HG03108 (cell line): ENCODE data around the gene LRRC17.
"Not testable (repeated sequence)": the region's sequence is repeated elsewhere in the genome, so short reads cannot be mapped to it uniquely, and the experiment has no call there.

Source experiments
- ATAC-seq: cut with Tn5 transposase; IDR thresholded peaks from one replicate; pipeline ENCODE4 v1.9.1; 2021; ENCODE audit warnings: moderate library complexity; ENCODE audit not compliant: unreplicated experiment

Gene LRRC17

GRCh38 chr7:102897211-102897631 lies 15.6 kb upstream of the LRRC17 start:
- no peak for ATAC-seq

- ATAC-seq = no peak
These were observed 14.8 kb upstream of the LRRC17 start for GRCh38 chr7:102897856-102898531.

- no peak for ATAC-seq
These were observed 14.3 kb upstream of the LRRC17 start for GRCh38 chr7:102898532-102898859.

- not testable (repeated sequence) for ATAC-seq
These were observed 10.7 kb upstream of the LRRC17 start for GRCh38 chr7:102902052-102902451.

- ATAC-seq = not testable (repeated sequence)
These were observed 9.2 kb upstream of the LRRC17 start for GRCh38 chr7:102903576-102903975.

- no peak for ATAC-seq
These were observed 4.1 kb upstream of the LRRC17 start for GRCh38 chr7:102908676-102909075.

GRCh38 chr7:102913826-102914225 lies 1.0 kb downstream of the LRRC17 start:
- no peak for ATAC-seq

GRCh38 chr7:102914585-102914984 lies 1.8 kb downstream of the LRRC17 start:
- no peak for ATAC-seq

- no peak for ATAC-seq
These were observed 3.6 kb downstream of the LRRC17 start for GRCh38 chr7:102916426-102916825.

GRCh38 chr7:102916881-102917280 lies 4.1 kb downstream of the LRRC17 start:
- no peak for ATAC-seq

GRCh38 chr7:102917436-102918353 lies 4.9 kb downstream of the LRRC17 start:
- no peak for ATAC-seq

- no peak for ATAC-seq
These were observed 6.0 kb downstream of the LRRC17 start for GRCh38 chr7:102918845-102919244.

GRCh38 chr7:102925976-102926782 lies 13.4 kb downstream of the LRRC17 start:
- ATAC-seq = no peak

- no peak for ATAC-seq
These were observed 14.0 kb downstream of the LRRC17 start for GRCh38 chr7:102926783-102927140.

- no peak for ATAC-seq
These were observed 14.6 kb downstream of the LRRC17 start for GRCh38 chr7:102927312-102927933.

GRCh38 chr7:102931757-102932156 lies 19.0 kb downstream of the LRRC17 start:
- ATAC-seq = no peak

- no peak for ATAC-seq
These were observed 21.0 kb downstream of the LRRC17 start for GRCh38 chr7:102933763-102934162.

- ATAC-seq = no peak
These were observed 21.4 kb downstream of the LRRC17 start for GRCh38 chr7:102934239-102934638.

- no peak for ATAC-seq
These were observed 21.9 kb downstream of the LRRC17 start for GRCh38 chr7:102934701-102935100.

GRCh38 chr7:102935450-102936115 lies 22.8 kb downstream of the LRRC17 start:
- no peak for ATAC-seq
